IPS DF 6.9 (cell line): ENCODE measurements around the gene UMOD.

ENCODE experiments used
- DNase-seq: peaks from one replicate; pipeline ENCODE4 v3.0.0-alpha.2; 2013; ENCODE audit warnings: low read depth, low spot score
- H3K27ac ChIP-seq: one replicate; pipeline ENCODE4 v1.5.1; 2013; ENCODE audit warnings: low read length, control low read depth
- H3K27me3 ChIP-seq: 2 replicates; pipeline ENCODE4 v1.6.1; 2013; ENCODE audit warnings: mild to moderate bottlenecking, low read length; ENCODE audit not compliant: control insufficient read depth, insufficient read depth
- H3K36me3 ChIP-seq: 2 replicates; pipeline ENCODE4 v1.6.1; 2013; ENCODE audit warnings: low read length; ENCODE audit not compliant: control insufficient read depth, insufficient read depth
- H3K4me1 ChIP-seq: 2 replicates; pipeline ENCODE4 v1.6.1; 2013; ENCODE audit warnings: low read length; ENCODE audit not compliant: control insufficient read depth, insufficient read depth
- H3K4me3 ChIP-seq: 2 replicates; pipeline ENCODE4 v1.5.1; 2013; ENCODE audit warnings: mild to moderate bottlenecking, low read length
- H3K9me3 ChIP-seq: 2 replicates; pipeline ENCODE4 v1.6.1; 2013; ENCODE audit warnings: low read length, inconsistent platforms; ENCODE audit not compliant: control insufficient read depth, insufficient read depth
- WGBS: extraction: QIAGEN DNeasy Blood & Tissue Kit; methylation state at CpG from one replicate; pipeline ENCODE4 v1.1.7; 2013; ENCODE audit warnings: mixed read lengths, missing lambda C conversion rate; ENCODE audit not compliant: insufficient read length, insufficient coverage; 5-methylcytosine and 5-hydroxymethylcytosine counted together

UMOD gene

DNA sequence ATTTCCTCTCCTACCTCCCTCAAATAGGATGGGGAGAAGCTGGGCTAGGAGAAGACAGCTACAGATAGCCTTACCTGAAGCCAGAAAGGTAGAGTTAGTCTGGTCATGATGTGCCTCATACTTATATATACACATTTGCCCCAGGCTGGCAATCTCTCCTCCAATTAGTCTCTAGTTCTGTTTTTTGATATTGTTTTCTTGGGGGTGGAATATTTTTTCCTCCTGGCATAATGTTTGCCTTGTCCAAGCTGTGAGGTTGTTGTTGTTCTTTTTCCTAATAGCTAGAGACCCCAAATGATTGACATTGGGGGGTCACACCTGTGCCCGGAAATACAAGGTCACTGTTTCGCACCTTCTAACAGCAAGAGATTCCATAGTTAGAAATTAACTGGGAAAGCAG is at the start of gene UMOD:
TSS of gene UMOD (minus strand) at position 101 of the 400 bp plus-strand sequence. CDS start 1,978 bp downstream, outside the sequence.
- no CpG with 5 or more reads among the region's 2 CpGs for WGBS
- H3K36me3 ChIP-seq: no peaks in the 10 kb centered on the region; the same call in 1 of the 2 replicates
- peaks cover 4% of the 10 kb centered on the region; the same call in 1 of the 2 replicates for H3K4me1 ChIP-seq
- no peaks in the 10 kb centered on the region for H3K9me3 ChIP-seq
- no peak within 1 kb of the TSS for H3K27ac ChIP-seq
- DNase-seq: no peak
- H3K4me3 ChIP-seq: no peak within 1 kb of the TSS
- no peaks in the 10 kb centered on the region for H3K27me3 ChIP-seq

DNA sequence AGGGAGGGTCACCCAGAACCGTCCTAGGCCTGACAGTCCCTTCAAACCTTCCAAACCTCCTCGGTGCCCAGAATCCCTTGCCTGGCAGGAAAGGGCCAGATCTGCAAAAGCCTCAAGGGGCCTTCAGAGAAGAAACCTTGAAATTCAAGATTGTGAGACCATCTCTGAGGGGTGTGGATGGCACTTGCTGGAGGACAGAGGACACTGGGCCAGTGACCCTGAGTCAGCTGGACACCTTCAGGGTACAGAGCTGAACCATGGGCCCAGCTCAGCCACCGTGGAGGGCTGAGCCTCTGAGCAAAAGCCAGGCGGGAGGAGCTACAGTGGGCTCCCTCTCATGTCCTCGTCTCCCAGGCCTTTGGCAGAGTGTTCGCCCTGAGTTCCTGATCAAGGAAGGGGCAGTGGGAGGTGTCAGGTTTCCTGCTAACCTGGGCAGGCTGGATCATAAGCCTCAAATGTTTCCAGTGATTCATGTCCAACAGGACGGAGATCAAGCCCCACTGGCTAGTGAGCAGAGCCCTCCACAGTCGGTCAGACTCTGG is 49.0 kb upstream of the UMOD start:
- H3K27me3 ChIP-seq: no peaks in the 10 kb centered on the region
- H3K4me1 ChIP-seq: 0 out of 2 replicates have a peak, but pooled peaks cover 1% of the 10 kb centered on the region
- no peak overlapping the region for H3K4me3 ChIP-seq
- H3K9me3 ChIP-seq: no peaks in the 10 kb centered on the region
- no peak for DNase-seq
- no peak overlapping the region for H3K27ac ChIP-seq
- no peaks in the 10 kb centered on the region for H3K36me3 ChIP-seq
- no CpG with 5 or more reads among the region's 8 CpGs for WGBS

DNA sequence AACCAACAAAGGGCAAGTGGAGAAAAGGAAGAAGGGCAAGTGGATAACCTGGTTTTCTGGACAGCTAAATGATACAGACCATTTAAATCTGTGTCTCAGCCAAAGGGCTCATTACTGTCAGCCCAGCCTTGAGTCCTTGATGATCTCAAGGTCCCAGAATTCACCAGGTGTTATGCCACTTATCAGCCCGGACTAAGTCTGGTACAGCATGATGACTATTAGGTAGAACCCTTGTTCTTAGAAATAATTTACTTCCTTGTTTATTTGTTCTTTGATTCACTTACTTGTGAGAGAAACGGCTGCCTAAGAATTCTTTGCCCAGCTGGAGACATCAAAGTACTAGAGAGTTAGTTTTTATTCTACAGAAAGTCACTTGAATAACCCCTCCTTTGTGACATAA is 48.6 kb upstream of the UMOD start:
- DNase-seq: no peak
- H3K27me3 ChIP-seq: no peaks in the 10 kb centered on the region
- no peaks in the 10 kb centered on the region for H3K9me3 ChIP-seq
- H3K4me1 ChIP-seq: 0 out of 2 replicates have a peak, but pooled peaks cover 1% of the 10 kb centered on the region
- no peak overlapping the region for H3K4me3 ChIP-seq
- WGBS: no CpG with 5 or more reads among the region's 2 CpGs
- no peaks in the 10 kb centered on the region for H3K36me3 ChIP-seq
- no peak overlapping the region for H3K27ac ChIP-seq

DNA sequence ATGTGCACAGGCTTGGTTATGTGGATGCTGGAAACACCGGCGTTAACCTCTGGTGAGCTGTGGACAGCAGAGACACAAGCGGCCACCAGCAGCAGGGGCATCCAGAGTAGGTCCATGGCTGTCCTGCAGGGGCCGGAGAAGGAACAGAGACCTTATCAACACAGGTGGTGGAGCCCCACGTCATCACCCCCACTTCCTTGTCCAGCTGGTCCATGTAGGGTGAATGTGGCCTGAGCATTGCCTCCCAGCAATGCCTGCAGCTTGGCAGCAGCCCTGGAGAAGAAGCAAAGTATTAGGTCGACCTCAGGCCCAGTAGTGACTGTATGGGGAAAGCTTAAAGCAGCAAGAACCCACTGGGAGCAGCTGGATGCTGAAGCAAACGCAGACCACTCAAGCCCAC is 46.7 kb upstream of the UMOD start:
- H3K9me3 ChIP-seq: no peaks in the 10 kb centered on the region
- no peaks in the 10 kb centered on the region for H3K4me1 ChIP-seq
- no peaks in the 10 kb centered on the region for H3K36me3 ChIP-seq
- no peak overlapping the region for H3K27ac ChIP-seq
- H3K27me3 ChIP-seq: no peaks in the 10 kb centered on the region
- WGBS: no CpG with 5 or more reads among the region's 7 CpGs
- H3K4me3 ChIP-seq: no peak overlapping the region
- DNase-seq: no peak

DNA sequence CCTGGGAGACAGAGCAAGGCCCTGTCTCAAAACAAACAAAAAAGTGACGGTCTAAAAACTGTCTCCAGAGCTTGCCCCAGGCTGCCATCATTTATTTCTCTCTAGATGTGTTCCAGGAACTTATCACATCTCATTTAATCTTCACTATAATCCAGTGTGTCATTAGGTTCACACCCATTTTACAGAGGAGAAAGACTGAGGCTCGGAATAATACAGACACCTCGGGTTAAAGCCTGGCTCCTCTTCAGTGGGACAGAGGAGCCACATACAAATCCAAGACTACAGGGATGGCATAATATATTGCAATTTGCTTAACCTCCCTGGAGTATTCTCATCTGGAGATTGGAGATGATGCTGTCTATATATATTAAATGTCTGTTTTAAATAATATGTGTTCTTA is 46.1 kb upstream of the UMOD start:
- Histone ChIP-seq H3K4me1 (no peaks in the 10 kb centered on the region), H3K27ac (no peak overlapping the region), H3K4me3 (no peak overlapping the region), H3K27me3 (no peaks in the 10 kb centered on the region), H3K9me3 (no peaks in the 10 kb centered on the region), H3K36me3 (no peaks in the 10 kb centered on the region)
- no CpG with 5 or more reads among the region's 3 CpGs for WGBS
- DNase-seq: no peak

DNA sequence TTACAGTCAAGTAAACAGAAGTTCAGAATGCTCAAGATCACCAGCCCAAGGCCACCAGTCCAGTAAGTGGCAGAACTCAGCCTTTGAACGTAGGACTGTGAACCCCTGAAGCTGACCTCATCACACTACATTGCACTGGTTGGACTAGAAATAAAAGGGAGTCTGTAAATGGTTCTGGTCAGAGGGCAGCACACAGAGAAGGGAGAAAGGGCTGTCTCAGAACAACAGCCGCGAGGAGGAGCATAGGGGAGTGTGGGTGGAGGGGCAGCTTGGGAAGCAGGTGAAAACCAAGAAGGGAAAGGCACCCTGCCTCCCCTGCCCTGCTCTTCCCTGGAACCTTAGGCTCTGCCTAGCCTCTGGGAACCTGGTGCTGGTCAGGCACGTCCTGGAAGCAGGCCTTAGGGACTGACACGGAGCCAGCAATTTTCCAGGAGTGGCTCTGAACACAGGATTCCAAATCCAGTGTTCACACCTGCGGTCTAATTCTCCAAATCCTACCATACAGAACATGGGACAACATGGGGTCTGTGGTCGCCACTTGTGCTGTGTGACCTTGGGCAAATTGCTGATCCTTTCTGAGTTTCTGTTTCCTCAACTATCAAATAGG is 45.1 kb upstream of the UMOD start:
- WGBS: no CpG with 5 or more reads among the region's 7 CpGs
- Histone ChIP-seq H3K27me3 (no peaks in the 10 kb centered on the region), H3K4me3 (no peak overlapping the region), H3K9me3 (no peaks in the 10 kb centered on the region), H3K4me1 (no peaks in the 10 kb centered on the region), H3K36me3 (no peaks in the 10 kb centered on the region), H3K27ac (no peak overlapping the region)
- no peak for DNase-seq

DNA sequence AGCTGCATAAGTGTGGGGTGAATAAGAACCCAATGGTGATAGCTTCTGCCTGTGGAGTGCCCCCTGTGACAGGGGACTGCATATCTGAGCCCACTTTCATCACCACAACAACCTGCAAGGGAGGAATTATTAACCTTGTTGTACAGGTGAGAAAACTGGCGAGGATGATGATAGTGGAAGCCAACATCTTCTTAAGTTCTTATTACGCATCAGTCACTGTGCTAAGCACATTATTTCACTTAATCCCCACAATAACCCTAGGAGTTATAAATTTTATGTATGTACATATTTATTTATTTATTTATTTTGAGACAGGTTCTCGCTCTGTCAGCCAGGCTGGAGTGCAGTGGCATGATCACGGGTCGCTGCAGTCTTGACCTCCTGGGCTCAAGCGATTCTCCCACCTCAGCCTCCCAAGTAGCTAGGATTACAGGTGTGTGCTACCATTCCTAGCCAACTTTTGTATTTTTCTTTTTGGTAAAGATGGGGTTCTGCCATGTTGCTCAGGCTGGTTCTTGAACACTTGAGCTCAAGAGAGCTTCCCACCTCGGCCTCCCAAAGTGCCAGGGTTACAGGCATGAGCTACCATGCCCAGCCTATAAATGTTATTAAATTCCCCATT is 44.4 kb upstream of the UMOD start:
- Histone ChIP-seq H3K27me3 (no peaks in the 10 kb centered on the region), H3K9me3 (no peaks in the 10 kb centered on the region), H3K4me1 (no peaks in the 10 kb centered on the region), H3K4me3 (no peak overlapping the region), H3K36me3 (no peaks in the 10 kb centered on the region), H3K27ac (no peak overlapping the region)
- WGBS: no CpG with 5 or more reads among the region's 7 CpGs
- no peak for DNase-seq

DNA sequence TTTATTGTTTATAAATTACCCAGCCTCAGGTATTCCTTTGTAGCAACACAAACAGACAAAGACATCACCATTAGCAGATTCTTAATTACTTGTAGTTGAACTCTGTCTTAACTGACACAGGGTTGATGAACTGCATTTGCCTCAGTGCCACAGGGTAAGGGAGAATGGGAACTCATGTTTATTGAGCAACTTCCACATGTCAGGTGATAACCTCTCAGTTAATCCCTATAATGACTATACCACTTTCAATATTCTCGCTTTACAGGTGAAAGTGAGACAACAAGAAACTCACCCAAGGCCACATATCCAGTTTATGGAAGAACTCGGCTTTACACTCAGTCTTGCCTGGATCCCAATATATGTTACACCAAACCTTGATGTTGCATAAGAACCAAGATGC is 43.4 kb upstream of the UMOD start:
- Histone ChIP-seq H3K4me1 (no peaks in the 10 kb centered on the region), H3K27me3 (no peaks in the 10 kb centered on the region), H3K36me3 (no peaks in the 10 kb centered on the region), H3K27ac (no peak overlapping the region), H3K4me3 (no peak overlapping the region), H3K9me3 (no peaks in the 10 kb centered on the region)
- WGBS: no CpG with 5 or more reads among the region's 2 CpGs
- no peak for DNase-seq

DNA sequence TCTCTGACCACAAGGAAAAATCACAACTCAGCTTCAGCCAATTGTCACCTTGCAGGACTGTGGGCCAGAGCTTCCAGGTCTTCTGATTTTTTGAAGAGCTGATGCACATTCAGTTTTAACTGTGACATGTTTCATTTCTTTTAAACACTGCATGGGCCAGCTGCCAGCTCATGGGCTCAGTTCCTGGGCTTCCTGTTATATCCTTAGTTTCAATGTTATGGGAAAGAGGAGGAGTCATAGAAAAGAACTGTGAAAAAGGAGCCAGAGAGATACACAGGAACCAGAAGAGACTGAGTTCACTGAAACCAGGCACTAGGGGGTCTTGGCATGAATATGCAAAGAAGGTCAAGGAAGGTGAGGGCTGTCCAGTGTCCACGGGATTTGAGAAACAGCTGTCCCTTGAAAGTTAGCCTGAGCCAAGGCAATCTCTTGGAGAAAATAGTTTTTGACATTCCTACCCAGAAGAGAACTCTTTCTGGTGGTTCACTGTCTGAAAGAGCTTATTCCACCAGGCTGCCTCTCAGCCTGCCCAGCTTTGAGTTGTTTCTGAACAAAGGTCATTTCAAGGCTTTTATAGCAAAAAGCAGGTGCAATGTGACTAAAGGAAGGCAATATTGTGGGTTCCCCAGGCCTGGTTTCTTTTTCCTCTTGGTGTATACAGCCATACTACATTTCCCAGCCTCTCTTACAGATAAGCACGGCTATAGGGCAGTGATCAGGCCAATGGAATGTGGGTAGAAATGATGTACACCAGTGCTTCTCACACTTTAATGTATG is 41.5 kb upstream of the UMOD start:
- no peak for DNase-seq
- Histone ChIP-seq H3K4me1 (no peaks in the 10 kb centered on the region), H3K36me3 (no peaks in the 10 kb centered on the region), H3K27ac (no peak overlapping the region), H3K27me3 (no peaks in the 10 kb centered on the region), H3K4me3 (no peak overlapping the region), H3K9me3 (no peaks in the 10 kb centered on the region)
- no CpG with 5 or more reads among the region's 2 CpGs for WGBS

DNA sequence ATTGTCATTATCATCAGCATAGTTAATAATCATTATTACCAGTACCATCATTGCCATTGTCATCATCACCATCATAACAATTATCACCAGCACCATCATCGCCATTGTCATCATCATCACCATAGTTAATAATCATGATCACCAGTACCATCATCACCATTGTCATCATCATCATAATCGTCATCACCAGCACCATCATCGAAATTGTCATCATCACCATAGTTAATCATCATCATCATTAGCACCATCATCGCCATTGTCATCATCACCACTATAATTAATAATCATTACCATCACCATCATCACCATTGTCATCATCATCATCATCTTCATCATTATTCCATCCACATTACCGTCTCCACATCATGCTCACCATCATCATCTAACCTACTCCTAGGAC is 38.5 kb upstream of the UMOD start:
- Histone ChIP-seq H3K27me3 (no peaks in the 10 kb centered on the region), H3K36me3 (no peaks in the 10 kb centered on the region), H3K4me3 (no peak overlapping the region), H3K27ac (no peak overlapping the region), H3K4me1 (no peaks in the 10 kb centered on the region), H3K9me3 (no peaks in the 10 kb centered on the region)
- DNase-seq: no peak
- 100% methylated on average over 1 of the region's 5 CpGs for WGBS
